Caco-2 (cell line): ENCODE measurements around the gene MYO9A. TPM values are rescaled to one million over a fixed set of nuclear protein-coding genes. Genes with fewer than 3 reads are reported as not detected.

Experiments
- BruUV-seq: library from RNA; stranded (reverse); fragments of 400-500 nt; replicated peaks from 2 replicates; lab custom pipeline; 2021; lab: Mats Ljungman, UMichigan
- CTCF ChIA-PET: fragments of 300-600 bp; sonication (Branson Sonifier 250); formaldehyde crosslinking; loops from one replicate; lab custom pipeline; 2022; ENCODE audit warnings: antibody characterized with exemption; lab: Charles Lee
- POLR2A ChIA-PET: fragments of 300-600 bp; sonication (Branson Sonifier 250); formaldehyde crosslinking; loops from one replicate; lab custom pipeline; 2022; ENCODE audit warnings: antibody characterized with exemption; lab: Charles Lee
- DNase-seq, 2 experiments: peaks; one replicate each; pipeline versions ENCODE4 v3.0.0 to v3.0.0-alpha.2; 2020 to 2022
- H3K27me3 ChIP-seq: replicated peaks from 2 replicates; pipeline ENCODE4 v1.6.0; 2011; ENCODE audit warnings: low read length; ENCODE audit not compliant: control insufficient read depth, insufficient read depth
- H3K36me3 ChIP-seq: 2 replicates; pipeline ENCODE4 v1.5.1; 2011; ENCODE audit warnings: low read length; ENCODE audit not compliant: control insufficient read depth, insufficient read depth
- H3K4me1 ChIP-seq: fragments of 250-450 bp; sonication (Bioruptor Pico); 2 replicates; pipeline ENCODE4 v1.5.1; 2020; ENCODE audit warnings: mild to moderate bottlenecking
- H3K4me3 ChIP-seq: 2 replicates; pipeline ENCODE4 v1.5.1; 2011; ENCODE audit warnings: low read depth, mild to moderate bottlenecking, control low read depth, low read length
- H3K9me3 ChIP-seq: fragments of 250-450 bp; sonication (Bioruptor Pico); 2 replicates; pipeline ENCODE4 v1.5.1; 2020; ENCODE audit warnings: mild to moderate bottlenecking, moderate library complexity
- H3K27ac Mint-ChIP-seq: one replicate; pipeline ENCODE4 v1.8.0; 2022; ENCODE audit warnings: mixed read lengths; ENCODE audit not compliant: unreplicated experiment
- H3K27me3 Mint-ChIP-seq: one replicate; pipeline ENCODE4 v1.8.0; 2022; ENCODE audit warnings: mixed read lengths; ENCODE audit not compliant: insufficient read depth, unreplicated experiment
- H3K36me3 Mint-ChIP-seq: one replicate; pipeline ENCODE4 v1.8.0; 2022; ENCODE audit warnings: mild to moderate bottlenecking, mixed read lengths; ENCODE audit not compliant: insufficient read depth, unreplicated experiment
- H3K4me1 Mint-ChIP-seq: one replicate; pipeline ENCODE4 v1.8.0; 2022; ENCODE audit warnings: low read depth, mixed read lengths; ENCODE audit not compliant: unreplicated experiment
- H3K4me3 Mint-ChIP-seq: one replicate; pipeline ENCODE4 v1.8.0; 2022; ENCODE audit warnings: mild to moderate bottlenecking, moderate library complexity, mixed read lengths; ENCODE audit not compliant: unreplicated experiment
- H3K9me3 Mint-ChIP-seq: one replicate; pipeline ENCODE4 v1.8.0; 2022; ENCODE audit warnings: mixed read lengths; ENCODE audit not compliant: unreplicated experiment
- intact Hi-C: fragments of 100-400 bp; cut with micrococcal nuclease; formaldehyde crosslinking; loops from one replicate; pipeline ENCODE4 v1.10.0; 2022; ENCODE audit not compliant: unreplicated experiment
- total RNA-seq: library from RNA; stranded (reverse); gene quantifications from 2 replicates; pipeline ENCODE4 v1.2.3, GENCODE V29; 2022
- TF ChIP-seq, protein P1 (sequence below), 2 experiments: fragments of 200-600 bp in 1 of 2; IDR thresholded peaks; 1 replicate in 1 of 2; 2 replicates in 1 of 2; pipeline versions ENCODE4 v1.5.1 to v1.8.0; 2011 to 2022; ENCODE audit warnings: antibody characterized with exemption in 1 of 2, control low read depth in 1 of 2, inconsistent platforms in 1 of 2, low read depth in 1 of 2, low read length in 1 of 2, mild to moderate bottlenecking in 1 of 2, moderate library complexity in 1 of 2; ENCODE audit not compliant: insufficient read depth in 1 of 2, severe bottlenecking in 1 of 2, unreplicated experiment in 1 of 2

The MYO9A gene
- total RNA-seq, 1 experiment from 2014 or later, result 71.9 TPM

- no peaks in the 10 kb centered on the region for H3K27me3 Mint-ChIP-seq
- Histone ChIP-seq H3K4me1 (no peaks in the 10 kb centered on the region), H3K9me3 (no peaks in the 10 kb centered on the region), H3K36me3 (no peaks in the 10 kb centered on the region; the same call in 1 of the 2 replicates), H3K27me3 (no peaks in the 10 kb centered on the region), H3K4me3 (no peak overlapping the region)
- H3K36me3 Mint-ChIP-seq, result peaks cover 69% of the 10 kb centered on the region
- ChIA-PET CTCF (no interaction called here), POLR2A (no interaction called here)
- H3K27ac Mint-ChIP-seq, result no peak overlapping the region
- H3K4me1 Mint-ChIP-seq, result no peaks in the 10 kb centered on the region
- H3K9me3 Mint-ChIP-seq, result no peaks in the 10 kb centered on the region
- TF ChIP-seq, protein P1, sequence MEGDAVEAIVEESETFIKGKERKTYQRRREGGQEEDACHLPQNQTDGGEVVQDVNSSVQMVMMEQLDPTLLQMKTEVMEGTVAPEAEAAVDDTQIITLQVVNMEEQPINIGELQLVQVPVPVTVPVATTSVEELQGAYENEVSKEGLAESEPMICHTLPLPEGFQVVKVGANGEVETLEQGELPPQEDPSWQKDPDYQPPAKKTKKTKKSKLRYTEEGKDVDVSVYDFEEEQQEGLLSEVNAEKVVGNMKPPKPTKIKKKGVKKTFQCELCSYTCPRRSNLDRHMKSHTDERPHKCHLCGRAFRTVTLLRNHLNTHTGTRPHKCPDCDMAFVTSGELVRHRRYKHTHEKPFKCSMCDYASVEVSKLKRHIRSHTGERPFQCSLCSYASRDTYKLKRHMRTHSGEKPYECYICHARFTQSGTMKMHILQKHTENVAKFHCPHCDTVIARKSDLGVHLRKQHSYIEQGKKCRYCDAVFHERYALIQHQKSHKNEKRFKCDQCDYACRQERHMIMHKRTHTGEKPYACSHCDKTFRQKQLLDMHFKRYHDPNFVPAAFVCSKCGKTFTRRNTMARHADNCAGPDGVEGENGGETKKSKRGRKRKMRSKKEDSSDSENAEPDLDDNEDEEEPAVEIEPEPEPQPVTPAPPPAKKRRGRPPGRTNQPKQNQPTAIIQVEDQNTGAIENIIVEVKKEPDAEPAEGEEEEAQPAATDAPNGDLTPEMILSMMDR (IDR thresholded peaks at IDR 0.05; ENCODE audit: insufficient read depth in 1 of 2, low read depth in 1 of 2, low read length in 1 of 2, severe bottlenecking in 1 of 2, unreplicated experiment in 1 of 2), result no peak
- no peak overlapping the region for H3K4me3 Mint-ChIP-seq
- no peak for DNase-seq
- intact Hi-C loops, result no loop called here
- BruUV-seq, result no TSS peak
Observed at GRCh38 chr15:71822890-71823630, 294.9 kb downstream of the MYO9A start.

GRCh38 chr15:71821547-71822129, 296.3 kb downstream of the MYO9A start:
- TF ChIP-seq, protein P1 (IDR thresholded peaks at IDR 0.05; ENCODE audit: insufficient read depth in 1 of 2, low read depth in 1 of 2, low read length in 1 of 2, severe bottlenecking in 1 of 2, unreplicated experiment in 1 of 2), result no peak
- intact Hi-C loops, result no loop called here
- no peak overlapping the region for H3K4me3 ChIP-seq
- H3K27me3 ChIP-seq, result no peaks in the 10 kb centered on the region
- Mint-ChIP-seq H3K4me3 (no peak overlapping the region), H3K27ac (no peak overlapping the region), H3K9me3 (no peaks in the 10 kb centered on the region), H3K36me3 (peaks cover 71% of the 10 kb centered on the region), H3K4me1 (no peaks in the 10 kb centered on the region), H3K27me3 (no peaks in the 10 kb centered on the region)
- POLR2A ChIA-PET, result no interaction called here
- no peaks in the 10 kb centered on the region for H3K9me3 ChIP-seq
- no peaks in the 10 kb centered on the region; the same call in 1 of the 2 replicates for H3K36me3 ChIP-seq
- no peaks in the 10 kb centered on the region for H3K4me1 ChIP-seq
- CTCF ChIA-PET, result no interaction called here
- no peak for DNase-seq
- no TSS peak for BruUV-seq

DNA sequence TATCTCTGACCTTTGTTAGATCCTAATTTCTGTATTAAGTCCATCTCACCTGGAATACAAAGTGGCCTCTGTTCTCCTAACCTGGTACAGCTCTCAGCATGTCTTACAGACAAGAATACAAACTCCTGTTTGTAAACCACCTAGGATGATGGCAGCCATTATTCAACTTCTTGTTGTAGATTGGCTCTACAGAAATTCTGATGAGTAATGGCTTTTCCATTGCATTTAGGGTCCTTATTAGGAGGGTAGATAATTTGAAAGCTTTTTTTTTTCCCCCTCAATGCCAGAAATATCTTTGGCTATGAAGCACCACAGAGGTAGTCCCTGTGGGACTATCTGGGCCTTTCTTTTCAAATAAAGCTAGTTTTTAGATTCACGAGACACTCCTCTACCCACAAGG, 297.8 kb downstream of the MYO9A start:
- Mint-ChIP-seq H3K27ac (no peak overlapping the region), H3K9me3 (no peaks in the 10 kb centered on the region), H3K36me3 (peaks cover 58% of the 10 kb centered on the region), H3K27me3 (no peaks in the 10 kb centered on the region), H3K4me1 (no peaks in the 10 kb centered on the region), H3K4me3 (no peak overlapping the region)
- no peak for DNase-seq
- TF ChIP-seq, protein P1 (IDR thresholded peaks at IDR 0.05; ENCODE audit: insufficient read depth in 1 of 2, low read depth in 1 of 2, low read length in 1 of 2, severe bottlenecking in 1 of 2, unreplicated experiment in 1 of 2), result no peak
- no TSS peak for BruUV-seq
- Histone ChIP-seq H3K9me3 (no peaks in the 10 kb centered on the region), H3K4me1 (no peaks in the 10 kb centered on the region), H3K27me3 (no peaks in the 10 kb centered on the region), H3K36me3 (no peaks in the 10 kb centered on the region), H3K4me3 (no peak overlapping the region)
- intact Hi-C loops, result no loop called here
- ChIA-PET POLR2A (no interaction called here), CTCF (no interaction called here)
